CD4-positive, CD25-positive, alpha-beta regulatory T cell (primary cell): ENCODE data around the gene ODF2L. TPM values are rescaled to one million over a fixed set of nuclear protein-coding genes. Genes with fewer than 3 reads are reported as not detected.

Experiments
- ATAC-seq, 2 donors: fragments of 150-1000 bp; cut with Tn5 transposase; one replicate each; pipeline ENCODE4 v1.10.0; 2021; ENCODE audit warnings: low read depth in 2 of 2, moderate number of reproducible peaks in 2 of 2, moderate library complexity in 1 of 2
- DNase-seq, 3 donors: peaks; one replicate each; pipeline versions ENCODE4 v3.0.0 to v3.0.0-alpha.2; 2012 to 2022; ENCODE audit warnings: mixed read lengths in 1 of 3
- H3K27ac ChIP-seq: one replicate; pipeline ENCODE4 v1.7.0; 2013; ENCODE audit warnings: mild to moderate bottlenecking, low read length; ENCODE audit not compliant: insufficient read depth, poor library complexity, severe bottlenecking
- H3K27me3 ChIP-seq: one replicate; pipeline ENCODE4 v1.7.0; 2013; ENCODE audit warnings: low read length; ENCODE audit not compliant: control insufficient read depth, insufficient read depth
- H3K36me3 ChIP-seq: one replicate; pipeline ENCODE4 v1.7.0; 2013; ENCODE audit warnings: mild to moderate bottlenecking, low read length, moderate library complexity; ENCODE audit not compliant: control insufficient read depth, insufficient read depth
- H3K4me1 ChIP-seq: 2 replicates; pipeline ENCODE4 v1.7.0; 2013; ENCODE audit warnings: mild to moderate bottlenecking, low read length; ENCODE audit not compliant: insufficient read depth, control insufficient read depth, poor library complexity, severe bottlenecking
- H3K4me3 ChIP-seq: one replicate; pipeline ENCODE4 v1.7.0; 2013; ENCODE audit warnings: low read depth, mild to moderate bottlenecking, low read length, moderate library complexity
- H3K9me3 ChIP-seq, 2 experiments: 1 replicate in 1 of 2; 2 replicates in 1 of 2; pipeline ENCODE4 v1.7.0; 2013; ENCODE audit warnings: low read length in 2 of 2, mild to moderate bottlenecking in 1 of 2, moderate library complexity in 1 of 2; ENCODE audit not compliant: control insufficient read depth in 2 of 2
- H3K27ac Mint-ChIP-seq, 3 donors: one replicate each; pipeline ENCODE4 v1.8.0; 2020 to 2022; ENCODE audit warnings: mild to moderate bottlenecking in 3 of 3, mixed read lengths in 3 of 3, moderate library complexity in 2 of 3
- H3K27me3 Mint-ChIP-seq: one replicate; pipeline ENCODE4 v1.8.0; 2022; ENCODE audit warnings: mild to moderate bottlenecking, mixed read lengths
- H3K36me3 Mint-ChIP-seq: one replicate; pipeline ENCODE4 v1.8.0; 2020; ENCODE audit warnings: mixed read lengths
- H3K4me1 Mint-ChIP-seq, 4 donors: one replicate each; pipeline ENCODE4 v1.8.0; 2020 to 2022; ENCODE audit warnings: mixed read lengths in 4 of 4, mild to moderate bottlenecking in 1 of 4
- H3K4me3 Mint-ChIP-seq, 4 donors: one replicate each; pipeline ENCODE4 v1.8.0; 2020 to 2022; ENCODE audit warnings: mild to moderate bottlenecking in 4 of 4, mixed read lengths in 4 of 4, moderate library complexity in 3 of 4
- H3K9me3 Mint-ChIP-seq, 7 donors: one replicate each; pipeline ENCODE4 v1.8.0; 2020 to 2022; ENCODE audit warnings: mixed read lengths in 7 of 7, mild to moderate bottlenecking in 3 of 7, moderate library complexity in 2 of 7
- polyA plus RNA-seq, 4 donors: library from polyadenylated mRNA; unstranded; fragments of 300-500 nt; fragmentation: Illumina TruSeq; gene quantifications; one replicate each; pipeline ENCODE4 v1.2.3, GENCODE V29; 2021
- total RNA-seq: library from RNA; stranded (reverse); gene quantifications from one replicate; pipeline ENCODE4 v1.2.3, GENCODE V29; 2022

ODF2L gene, protein sequence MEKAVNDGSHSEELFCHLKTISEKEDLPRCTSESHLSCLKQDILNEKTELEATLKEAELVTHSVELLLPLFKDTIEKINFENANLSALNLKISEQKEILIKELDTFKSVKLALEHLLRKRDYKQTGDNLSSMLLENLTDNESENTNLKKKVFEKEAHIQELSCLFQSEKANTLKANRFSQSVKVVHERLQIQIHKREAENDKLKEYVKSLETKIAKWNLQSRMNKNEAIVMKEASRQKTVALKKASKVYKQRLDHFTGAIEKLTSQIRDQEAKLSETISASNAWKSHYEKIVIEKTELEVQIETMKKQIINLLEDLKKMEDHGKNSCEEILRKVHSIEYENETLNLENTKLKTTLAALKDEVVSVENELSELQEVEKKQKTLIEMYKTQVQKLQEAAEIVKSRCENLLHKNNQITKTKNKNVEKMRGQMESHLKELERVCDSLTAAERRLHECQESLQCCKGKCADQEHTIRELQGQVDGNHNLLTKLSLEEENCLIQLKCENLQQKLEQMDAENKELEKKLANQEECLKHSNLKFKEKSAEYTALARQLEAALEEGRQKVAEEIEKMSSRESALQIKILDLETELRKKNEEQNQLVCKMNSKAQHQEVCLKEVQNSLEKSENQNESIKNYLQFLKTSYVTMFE
- total RNA-seq (92.1 TPM), polyA plus RNA-seq (10 to 100 TPM; 38.4 to 57.1 (median 43.9) TPM)

DNA sequence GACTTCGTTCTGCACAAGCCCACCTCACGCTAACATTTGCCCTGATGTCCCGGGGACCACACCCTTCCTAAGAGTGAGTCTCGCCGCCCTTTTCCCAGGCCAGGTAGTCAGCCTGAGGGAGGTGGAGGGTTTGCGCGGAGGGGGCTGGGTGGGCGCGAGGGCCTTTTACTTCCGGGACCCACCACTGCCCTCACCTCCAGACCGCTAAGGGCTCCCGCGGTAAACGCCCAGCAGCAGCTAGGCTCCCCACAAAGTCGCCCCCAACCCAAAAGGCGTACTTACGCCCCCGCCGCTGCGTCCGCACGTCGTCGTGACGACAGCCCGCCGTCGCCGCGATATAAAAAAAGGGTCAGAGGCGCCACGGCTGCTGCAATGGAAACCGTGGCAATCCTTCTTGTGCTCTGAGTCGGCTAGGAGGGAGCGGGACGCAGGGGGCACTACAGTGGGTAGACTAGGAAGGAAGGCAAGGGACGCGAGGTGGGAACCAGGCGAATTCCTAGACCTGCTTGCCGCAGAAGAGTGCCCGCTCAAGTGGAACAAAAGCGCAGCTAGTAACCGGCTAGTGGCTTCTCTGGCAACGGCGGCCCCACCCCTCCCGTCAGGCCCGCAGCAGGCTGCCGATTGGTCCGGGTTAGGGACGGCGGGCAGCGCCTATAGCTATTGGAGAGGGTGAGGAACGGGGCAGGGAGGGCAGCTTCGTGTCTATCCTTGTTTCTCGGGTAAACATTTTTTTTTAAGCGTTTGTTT, at the start of gene ODF2L:
TSS of gene ODF2L (minus strand) at position 573 of the 747 bp plus-strand sequence. CDS start 9,296 bp downstream, outside the sequence.
- no peaks in the 10 kb centered on the region for H3K9me3 ChIP-seq
- no peaks in the 10 kb centered on the region for H3K36me3 ChIP-seq
- Mint-ChIP-seq H3K4me1 (peaks cover 21 to 63% (median 53%) of the 10 kb centered on the region in 4 donors), H3K27ac (peak within 1 kb of the TSS; percentile 95 to 98 (median 98)), H3K27me3 (peaks cover 9% of the 10 kb centered on the region), H3K9me3 (peaks cover 0 to 6% (median 0%) of the 10 kb centered on the region in 7 donors), H3K4me3 (peak within 1 kb of the TSS; percentile 95 to 99 (median 99)), H3K36me3 (no peaks in the 10 kb centered on the region)
- peak within 1 kb of the TSS; percentile 94 for H3K4me3 ChIP-seq
- H3K4me1 ChIP-seq: peaks cover 47% of the 10 kb centered on the region
- DNase-seq (peak; percentile 83 to 93 (median 89)), ATAC-seq (peak; percentile 100)
- peak within 1 kb of the TSS; percentile 90 for H3K27ac ChIP-seq
- H3K27me3 ChIP-seq: peaks cover 2% of the 10 kb centered on the region

DNA sequence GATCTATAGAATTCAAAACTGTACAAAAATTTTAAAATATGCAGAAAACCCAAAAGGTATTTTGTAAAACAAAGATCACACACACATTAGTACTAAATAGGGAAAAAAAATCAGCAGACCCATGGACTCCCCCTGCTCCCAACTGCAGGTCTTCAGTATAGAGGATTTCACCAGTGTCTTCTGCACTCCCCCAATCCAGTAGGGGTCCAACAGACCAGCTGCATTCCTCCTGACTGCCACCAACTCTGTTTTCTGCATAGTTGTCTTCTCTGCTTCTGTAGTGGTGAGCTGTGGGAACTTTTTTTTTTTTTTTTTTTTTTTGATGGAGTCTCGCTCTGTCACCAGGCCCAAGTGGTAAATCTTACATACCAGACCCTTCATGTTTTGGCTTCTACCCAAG, 49.8 kb upstream of the ODF2L start:
- no peak overlapping the region for H3K27ac Mint-ChIP-seq
- no peak overlapping the region for H3K27ac ChIP-seq
- H3K9me3 ChIP-seq: no peaks in the 10 kb centered on the region
- H3K36me3 Mint-ChIP-seq: no peaks in the 10 kb centered on the region
- no peak overlapping the region for H3K4me3 Mint-ChIP-seq
- H3K36me3 ChIP-seq: no peaks in the 10 kb centered on the region
- peaks cover 15% of the 10 kb centered on the region for H3K27me3 Mint-ChIP-seq
- H3K9me3 Mint-ChIP-seq: no peaks in the 10 kb centered on the region
- H3K4me1 Mint-ChIP-seq: peaks cover 0 to 5% (median 4%) of the 10 kb centered on the region in 4 donors
- no peak overlapping the region for H3K4me3 ChIP-seq
- DNase-seq (no peak), ATAC-seq (no peak)
- no peaks in the 10 kb centered on the region for H3K4me1 ChIP-seq
- peaks cover 3% of the 10 kb centered on the region for H3K27me3 ChIP-seq

DNA sequence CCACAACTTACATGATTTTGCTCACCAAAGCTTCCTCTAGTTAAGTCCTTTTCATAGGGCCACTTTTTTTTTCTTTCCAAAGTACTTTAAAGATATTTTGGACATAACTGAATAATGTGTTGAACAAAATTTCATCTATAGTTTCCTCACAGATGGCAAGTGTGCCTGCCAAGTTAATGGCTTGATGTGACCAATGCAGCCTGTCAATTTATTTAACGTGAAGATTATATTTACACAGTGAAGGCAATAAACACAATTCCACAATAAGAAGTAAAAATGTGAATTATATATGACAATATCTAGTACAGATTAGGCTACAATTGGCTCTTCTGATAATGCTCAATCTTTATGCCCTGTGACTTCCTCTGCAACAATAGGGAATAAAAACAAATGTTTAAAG, 45.9 kb upstream of the ODF2L start:
- Mint-ChIP-seq H3K27me3 (peaks cover 13% of the 10 kb centered on the region), H3K36me3 (no peaks in the 10 kb centered on the region), H3K9me3 (no peaks in the 10 kb centered on the region), H3K4me1 (peaks cover 0 to 5% (median 4%) of the 10 kb centered on the region in 4 donors), H3K4me3 (no peak overlapping the region), H3K27ac (no peak overlapping the region)
- no peak overlapping the region for H3K27ac ChIP-seq
- DNase-seq: no peak
- no peak for ATAC-seq
- H3K27me3 ChIP-seq: peaks cover 12% of the 10 kb centered on the region
- H3K4me1 ChIP-seq: no peaks in the 10 kb centered on the region
- H3K9me3 ChIP-seq: no peaks in the 10 kb centered on the region
- H3K36me3 ChIP-seq: no peaks in the 10 kb centered on the region
- no peak overlapping the region for H3K4me3 ChIP-seq

DNA sequence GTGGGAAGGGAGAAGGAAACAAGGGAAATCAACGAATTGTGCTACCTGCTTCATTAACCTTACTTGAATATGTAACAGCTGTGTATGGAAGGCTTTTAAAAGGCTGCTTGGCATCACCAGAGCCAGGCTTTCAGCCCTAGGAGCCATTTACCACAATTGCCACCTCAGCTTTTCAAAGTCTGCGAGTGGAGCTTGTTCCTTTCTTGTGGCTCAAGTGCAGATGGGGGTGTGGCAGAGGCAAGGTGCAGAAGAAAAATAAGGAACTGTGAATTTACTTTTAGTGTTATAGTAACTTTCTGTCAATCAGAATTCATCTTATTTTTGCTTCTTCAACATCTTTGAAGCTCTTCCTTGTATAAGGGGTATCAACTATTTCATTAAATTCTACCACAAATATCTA, 45.5 kb upstream of the ODF2L start:
- Histone ChIP-seq H3K27ac (no peak overlapping the region), H3K4me1 (no peaks in the 10 kb centered on the region), H3K36me3 (no peaks in the 10 kb centered on the region), H3K9me3 (no peaks in the 10 kb centered on the region), H3K4me3 (no peak overlapping the region), H3K27me3 (peaks cover 13% of the 10 kb centered on the region)
- peaks cover 0 to 5% (median 4%) of the 10 kb centered on the region in 4 donors for H3K4me1 Mint-ChIP-seq
- peaks cover 14% of the 10 kb centered on the region for H3K27me3 Mint-ChIP-seq
- ATAC-seq (no peak), DNase-seq (peak in 2 of 3 donors; percentile 4 to 11)
- no peaks in the 10 kb centered on the region for H3K36me3 Mint-ChIP-seq
- H3K27ac Mint-ChIP-seq: no peak overlapping the region
- H3K9me3 Mint-ChIP-seq: no peaks in the 10 kb centered on the region
- H3K4me3 Mint-ChIP-seq: no peak overlapping the region

DNA sequence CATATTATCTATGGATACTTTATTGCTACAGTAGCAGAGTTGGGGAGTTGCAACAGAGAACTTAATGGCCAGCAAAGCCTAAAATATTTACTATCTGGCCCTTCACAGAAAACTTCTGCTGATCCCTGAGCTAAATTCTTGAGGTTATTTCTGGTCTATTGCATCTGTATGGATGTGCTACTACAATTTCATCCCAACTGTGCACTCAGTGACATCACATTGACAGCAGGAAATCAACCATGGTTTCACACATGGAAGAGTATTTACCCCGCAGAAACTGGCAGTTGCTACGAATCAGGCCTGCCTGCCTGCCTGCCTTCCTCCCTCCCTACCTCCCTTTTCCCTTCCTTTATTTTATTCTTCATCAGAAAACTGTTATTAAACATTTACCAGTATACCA, 39.9 kb upstream of the ODF2L start:
- H3K4me1 ChIP-seq: no peaks in the 10 kb centered on the region
- ATAC-seq (no peak), DNase-seq (no peak)
- Mint-ChIP-seq H3K4me3 (no peak overlapping the region), H3K36me3 (no peaks in the 10 kb centered on the region), H3K4me1 (no peaks in the 10 kb centered on the region), H3K9me3 (no peaks in the 10 kb centered on the region), H3K27me3 (peaks cover 27% of the 10 kb centered on the region), H3K27ac (no peak overlapping the region)
- no peaks in the 10 kb centered on the region for H3K9me3 ChIP-seq
- H3K4me3 ChIP-seq: no peak overlapping the region
- no peaks in the 10 kb centered on the region for H3K36me3 ChIP-seq
- H3K27ac ChIP-seq: no peak overlapping the region
- peaks cover 23% of the 10 kb centered on the region for H3K27me3 ChIP-seq

DNA sequence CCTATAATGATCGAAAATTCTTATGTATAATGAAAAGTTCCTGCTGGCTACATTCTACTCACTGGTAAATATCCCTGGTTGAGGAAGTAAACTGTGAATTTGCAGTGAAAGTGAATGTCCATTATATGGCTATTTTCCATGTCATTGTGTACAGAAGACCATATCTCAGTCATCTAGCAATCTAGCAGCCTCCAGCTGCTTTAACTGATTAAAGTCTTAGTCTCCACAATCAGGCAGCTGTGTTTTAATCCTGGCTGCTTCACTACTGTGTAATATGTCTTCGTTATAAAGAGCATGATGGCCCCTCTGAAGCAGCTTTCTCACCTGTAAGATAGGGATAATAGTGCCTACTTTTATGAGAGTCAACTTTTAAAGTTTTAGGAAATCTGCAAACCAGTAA, 39.2 kb upstream of the ODF2L start:
- H3K27me3 Mint-ChIP-seq: peaks cover 27% of the 10 kb centered on the region
- no peak overlapping the region for H3K27ac Mint-ChIP-seq
- ATAC-seq: no peak

DNA sequence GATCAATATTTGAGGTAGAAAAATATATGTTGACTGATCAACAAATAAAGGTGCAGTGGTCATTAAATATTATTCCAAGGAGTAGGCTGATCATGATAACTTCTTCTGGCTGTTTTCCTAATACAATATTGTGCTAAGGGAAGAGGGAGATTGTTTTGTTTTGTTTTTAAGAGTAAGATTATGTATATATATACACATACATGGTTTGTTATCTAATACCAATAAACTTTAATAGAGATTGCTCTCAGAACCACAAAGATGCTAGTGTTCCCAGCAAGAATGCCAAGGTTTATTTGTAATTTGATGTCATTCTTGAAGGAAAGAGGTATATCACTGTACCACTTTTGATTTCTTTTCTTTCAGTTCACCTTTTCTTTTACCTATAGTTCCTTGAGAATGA, 37.9 kb upstream of the ODF2L start:
- no peaks in the 10 kb centered on the region for H3K36me3 Mint-ChIP-seq
- H3K4me1 Mint-ChIP-seq: no peaks in the 10 kb centered on the region
- Histone ChIP-seq H3K27ac (no peak overlapping the region), H3K4me3 (no peak overlapping the region), H3K9me3 (no peaks in the 10 kb centered on the region), H3K4me1 (no peaks in the 10 kb centered on the region), H3K36me3 (no peaks in the 10 kb centered on the region), H3K27me3 (peaks cover 23% of the 10 kb centered on the region)
- DNase-seq (no peak), ATAC-seq (no peak)
- peaks cover 27% of the 10 kb centered on the region for H3K27me3 Mint-ChIP-seq
- H3K9me3 Mint-ChIP-seq: no peaks in the 10 kb centered on the region
- no peak overlapping the region for H3K4me3 Mint-ChIP-seq
- no peak overlapping the region for H3K27ac Mint-ChIP-seq

More for the DNA sequence above, 39.2 kb upstream of the ODF2L start:
- peaks cover 23% of the 10 kb centered on the region for H3K27me3 ChIP-seq
- H3K36me3 Mint-ChIP-seq: no peaks in the 10 kb centered on the region
- H3K36me3 ChIP-seq: no peaks in the 10 kb centered on the region
- H3K9me3 Mint-ChIP-seq: no peaks in the 10 kb centered on the region
- H3K4me1 ChIP-seq: no peaks in the 10 kb centered on the region
- H3K4me3 Mint-ChIP-seq: no peak overlapping the region
- DNase-seq: no peak
- H3K27ac ChIP-seq: no peak overlapping the region
- H3K9me3 ChIP-seq: no peaks in the 10 kb centered on the region
- H3K4me1 Mint-ChIP-seq: no peaks in the 10 kb centered on the region
- H3K4me3 ChIP-seq: no peak overlapping the region
